Adrenal gland (tissue), 12 donors: Measurements from ENCODE around the gene EPG5. TPM values are rescaled to one million over a fixed set of nuclear protein-coding genes. Genes with fewer than 3 reads are reported as not detected.

ENCODE experiments used
- DNase-seq, 7 donors: peaks; one replicate each; pipeline ENCODE4 v3.0.0-alpha.2; 2019 to 2020
- H3K27ac ChIP-seq, 5 donors: fragments of 200-600 bp; sonication (generic) in 4 of 5; 1 replicate in 3 of 5; 2 replicates in 2 of 5; pipeline versions ENCODE4 v1.5.1 to v1.8.0; 2016 to 2020; ENCODE audit warnings: mild to moderate bottlenecking in 1 of 5
- H3K27me3 ChIP-seq: fragments of 200-600 bp; 2 replicates; pipeline ENCODE4 v1.8.0; 2021
- H3K36me3 ChIP-seq, 2 donors: fragments of 200-600 bp; replicated peaks in 1 of 2; 1 replicate in 1 of 2; 2 replicates in 1 of 2; pipeline versions ENCODE4 v1.5.1 to v1.8.0; 2018 to 2022
- H3K4me1 ChIP-seq, 2 donors: fragments of 200-600 bp; replicated peaks in 1 of 2; 1 replicate in 1 of 2; 2 replicates in 1 of 2; pipeline versions ENCODE4 v1.5.1 to v1.8.0; 2018 to 2021
- H3K4me3 ChIP-seq, 4 donors: fragments of 200-600 bp; sonication (generic) in 3 of 4; one replicate each; pipeline ENCODE4 v1.5.1; 2016 to 2018
- H3K9me3 ChIP-seq, 3 donors: fragments of 200-600 bp; sonication (generic) in 1 of 3; replicated peaks in 1 of 3; 1 replicate in 2 of 3; 2 replicates in 1 of 3; pipeline versions ENCODE4 v1.5.1 to v1.8.0; 2016 to 2021
- CTCF ChIP-seq, 6 experiments: fragments of 450-650 bp in 4 of 6; fragments of 200-600 bp in 2 of 6; sonication (generic) in 1 of 6; IDR thresholded peaks; 1 replicate in 5 of 6; 2 replicates in 1 of 6; pipeline versions ENCODE4 v1.5.1 to v1.8.0; 2016 to 2021; ENCODE audit warnings: antibody characterized with exemption in 6 of 6, mild to moderate bottlenecking in 2 of 6, moderate library complexity in 1 of 6
- POLR2A ChIP-seq, 2 donors: fragments of 450-650 bp; IDR thresholded peaks; one replicate each; pipeline ENCODE4 v1.6.1; 2017; ENCODE audit warnings: antibody characterized with exemption in 2 of 2, mild to moderate bottlenecking in 2 of 2, moderate library complexity in 1 of 2
- WGBS, 4 donors: extraction: QIAGEN DNeasy Blood & Tissue Kit in 2 of 4; methylation state at CpG; one replicate each; pipeline versions ENCODE4 v1.1.5 to v1.1.7; 2013 to 2017; 5-methylcytosine and 5-hydroxymethylcytosine counted together
- intact Hi-C, 2 donors: fragments of 100-400 bp; cut with DNase I; formaldehyde crosslinking; loops; one replicate each; pipeline versions ENCODE4 v1.14.1 to v1.15.0; 2022 to 2023
- polyA plus RNA-seq, 3 donors: library from polyadenylated mRNA; stranded (reverse); fragments of 200-250 nt in 2 of 3; fragments of 350-450 nt in 1 of 3; fragmentation: Illumina TruSeq in 1 of 3; extraction: RNeasy Lipid Tissue Mini Kit (QIAGEN cat#74804) in 1 of 3; gene quantifications; one replicate each; pipeline ENCODE4 v1.2.3, GENCODE V29; 2013 to 2014
- small RNA-seq, 2 donors: library from RNA; depleted of rRNA; stranded (forward); fragments of <200 nt; gene quantifications; one replicate each; pipeline ENCODE3, GENCODE V24; 2016
- total RNA-seq, 9 donors: library from RNA; depleted of rRNA in 4 of 9; stranded (reverse); fragments of >200 nt in 4 of 9; fragments of 120-200 nt in 1 of 9; fragmentation: NEBNext Ultra II Directional in 1 of 9; extraction: Animal tissue kit (Norgen Biotek cat#: 25700) in 1 of 9; gene quantifications; one replicate each; pipeline versions ENCODE4 v1.1.0 to v1.2.4, GENCODE V29; 2013 to 2023
- donor health status: healthy with polysubstance abuse.
- donor health status: Bipolar disorder and iron deficiency.
- donor health status: DM: yes; HTN: yes; CAD: no.
- donor health status: DM: no; HTN: no; CAD: no.
- donor health status: DM: no; HTN: no; CAD: no.
- donor health status: DM: yes; HTN: yes; CAD: no.

The EPG5 gene
- total and polyA plus RNA-seq, 12 donors = 7.3 to 80.3 (median 23.3) TPM

- Histone ChIP-seq H3K9me3 (no peaks in the 10 kb centered on the region), H3K27ac (no peak overlapping the region), H3K4me3 (no peak overlapping the region), H3K27me3 (no peaks in the 10 kb centered on the region), H3K4me1 (no peaks in the 10 kb centered on the region), H3K36me3 (no peaks in the 10 kb centered on the region)
- intact Hi-C loops = no loop called here
- TF ChIP-seq CTCF (IDR thresholded peaks at IDR 0.05) = no peak
- TF ChIP-seq POLR2A (IDR thresholded peaks at IDR 0.05) = no peak
- no peak for DNase-seq
Measured at GRCh38 chr18:45805551-45805950, 161.6 kb downstream of the EPG5 start.

- Histone ChIP-seq H3K4me3 (no peak overlapping the region), H3K27ac (no peak overlapping the region), H3K27me3 (no peaks in the 10 kb centered on the region), H3K36me3 (no peaks in the 10 kb centered on the region), H3K4me1 (no peaks in the 10 kb centered on the region), H3K9me3 (no peaks in the 10 kb centered on the region)
- no peak for DNase-seq
- 50 to 79% (median 64%) methylated on average over 2 of the region's 2 CpGs for WGBS, 4 donors
- intact Hi-C loops = no loop called here
- TF ChIP-seq POLR2A (IDR thresholded peaks at IDR 0.05) = no peak
Measured at GRCh38 chr18:45802814-45803492, 164.2 kb downstream of the EPG5 start.

GRCh38 chr18:45801416-45802004 lies 165.6 kb downstream of the EPG5 start:
- H3K36me3 ChIP-seq = no peaks in the 10 kb centered on the region
- H3K9me3 ChIP-seq = no peaks in the 10 kb centered on the region
- 95 to 100% (median 100%) methylated on average over 1 of the region's 1 CpG; no CpG with 5 or more reads in 1 of the 4 donors for WGBS, 4 donors

More at GRCh38 chr18:45801416-45802004, 165.6 kb downstream of the EPG5 start:
- Histone ChIP-seq H3K27ac (no peak overlapping the region), H3K27me3 (no peaks in the 10 kb centered on the region), H3K4me1 (no peaks in the 10 kb centered on the region), H3K4me3 (no peak overlapping the region)
- no peak for DNase-seq
- intact Hi-C loops = no loop called here
- TF ChIP-seq POLR2A (IDR thresholded peaks at IDR 0.05) = no peak
- no peak for TF ChIP-seq CTCF (IDR thresholded peaks at IDR 0.05)

Small RNA genes lying within 50 kb of the gene (small RNA-seq; reads per million reads assigned to genes)
- gene RN7SKP26 = 0 reads per million in 2 donors

Other genes with a start within 250 kb of the EPG5 start
- gene SLC14A1, start 243.1 kb downstream of the EPG5 start, total RNA-seq = 1 to 10 TPM in 7 of 9 donors, under 1 TPM in 2; 0.57 to 8.8 (median 2.2) TPM
- 1 to 10 TPM; 1.3 to 3.6 (median 3.5) TPM for gene SLC14A1, start 243.1 kb downstream of the EPG5 start, polyA plus RNA-seq
- 1 to 10 TPM in 1 of 9 donors, under 1 TPM in 6, not detected in 2; 0.11 to 4.2 (median 0.35) TPM for gene SIGLEC15, start 141.7 kb downstream of the EPG5 start, total RNA-seq
- gene SIGLEC15, start 141.7 kb downstream of the EPG5 start, polyA plus RNA-seq = under 1 TPM; 0.09 to 0.64 (median 0.17) TPM
- 10 to 100 TPM in 3 of 9 donors, 1 to 10 TPM in 6; 5.3 to 17.8 (median 8.7) TPM for gene PSTPIP2, start 104.9 kb upstream of the EPG5 start, total RNA-seq
- 1 to 10 TPM; 6.6 to 9.1 (median 7.0) TPM for gene PSTPIP2, start 104.9 kb upstream of the EPG5 start, polyA plus RNA-seq
- gene ATP5F1A, start 131.0 kb upstream of the EPG5 start, total RNA-seq = 1,000 to 10,000 TPM in 1 of 9 donors, 100 to 1,000 TPM in 8; 597 to 1,012 (median 711) TPM
- 100 to 1,000 TPM; 194 to 697 (median 252) TPM for gene ATP5F1A, start 131.0 kb upstream of the EPG5 start, polyA plus RNA-seq
- 10 to 100 TPM; 12.2 to 42.9 (median 14.9) TPM for gene HAUS1, start 137.1 kb upstream of the EPG5 start, total RNA-seq
- 10 to 100 TPM; 14.9 to 19.7 (median 19.6) TPM for gene HAUS1, start 137.1 kb upstream of the EPG5 start, polyA plus RNA-seq